HCT116 (cell line): ENCODE data around the gene NPNT. TPM values are rescaled to one million over a fixed set of nuclear protein-coding genes. Genes with fewer than 3 reads are reported as not detected.

Source experiments
- ATAC-seq: fragments of 200-7000 bp; cut with Tn5 transposase; 2 replicates; pipeline ENCODE4 v1.9.1; 2020; ENCODE audit warnings: mild to moderate bottlenecking, moderate library complexity
- BruUV-seq: library from RNA; stranded (reverse); fragments of 400-500 nt; replicated peaks from 2 replicates; lab custom pipeline; 2021; lab: Mats Ljungman, UMichigan
- CTCF ChIA-PET: fragments of 300-600 bp; sonication (Branson Sonifier 250); formaldehyde crosslinking; loops from one replicate; lab custom pipeline; 2021; ENCODE audit warnings: antibody characterized with exemption; lab: Charles Lee
- POLR2A ChIA-PET: fragments of 300-600, 350-600 bp; sonication (Branson Sonifier 250); formaldehyde crosslinking; loops from one replicate; lab custom pipeline; 2021; ENCODE audit warnings: antibody characterized with exemption; lab: Charles Lee
- RAD21 ChIA-PET, 2 experiments: fragments of 300-600 bp; sonication (Branson Sonifier 250); formaldehyde crosslinking; loops; one replicate each; lab custom pipeline; 2023; ENCODE audit warnings: low total read pairs in 2 of 2; ENCODE audit not compliant: uncharacterized antibody in 2 of 2, unreplicated experiment in 2 of 2, low non-redundant PET in 1 of 2; lab: Charles Lee
- DNase-seq: peaks from one replicate; pipeline ENCODE4 v3.0.0-alpha.2; 2010; ENCODE audit warnings: low read depth, low spot score
- H2AFZ ChIP-seq: fragments of 200-600 bp; shearing (Covaris generic), sonication (generic); 2 replicates; pipeline ENCODE4 v1.6.1; 2017; ENCODE audit warnings: low read depth, mixed run types, mixed read lengths, antibody characterized with exemption, low read length; ENCODE audit not compliant: poor library complexity, severe bottlenecking
- H3K27ac ChIP-seq: 2 replicates; pipeline ENCODE4 v1.5.1; 2012; ENCODE audit warnings: low read depth, low read length
- H3K27me3 ChIP-seq: fragments of 200-600 bp; sonication (generic); 2 replicates; pipeline ENCODE4 v1.6.1; 2016; ENCODE audit warnings: mixed run types, low read length, mixed read lengths; ENCODE audit not compliant: insufficient read depth
- H3K36me3 ChIP-seq, 2 experiments: fragments of 200-500 bp in 1 of 2; fragments of 200-600 bp in 1 of 2; sonication (Bioruptor generic) in 1 of 2; sonication (generic) in 1 of 2; 2 replicates each; pipeline versions ENCODE4 v1.5.1 to v1.6.1; 2014 to 2016; ENCODE audit warnings: low read length in 2 of 2, inconsistent platforms in 1 of 2, mixed read lengths in 1 of 2, mixed run types in 1 of 2; ENCODE audit not compliant: insufficient read depth in 2 of 2, control insufficient read depth in 1 of 2
- H3K4me1 ChIP-seq, 2 experiments: fragments of 200-600 bp in 1 of 2; sonication (generic) in 1 of 2; 2 replicates each; pipeline versions ENCODE4 v1.5.1 to v1.6.1; 2012 to 2017; ENCODE audit warnings: low read length in 2 of 2, inconsistent platforms in 1 of 2, mild to moderate bottlenecking in 1 of 2, mixed read lengths in 1 of 2, mixed run types in 1 of 2, moderate library complexity in 1 of 2; ENCODE audit not compliant: insufficient read depth in 2 of 2, control insufficient read depth in 1 of 2
- H3K4me2 ChIP-seq: fragments of 200-600 bp; sonication (generic); 2 replicates; pipeline ENCODE4 v1.6.1; 2017; ENCODE audit warnings: mixed run types, low read length, mixed read lengths
- H3K4me3 ChIP-seq, 2 experiments: fragments of 200-600 bp in 1 of 2; sonication (generic) in 1 of 2; replicated peaks in 1 of 2; 2 replicates each; pipeline ENCODE4 v1.5.1; 2011 to 2016; ENCODE audit warnings: low read length in 2 of 2, control low read depth in 1 of 2, low read depth in 1 of 2, mild to moderate bottlenecking in 1 of 2, mixed read lengths in 1 of 2, mixed run types in 1 of 2
- H3K79me2 ChIP-seq: fragments of 200-600 bp; sonication (generic); 2 replicates; pipeline ENCODE4 v1.6.1; 2017; ENCODE audit warnings: mild to moderate bottlenecking, mixed run types, low read length, moderate library complexity, mixed read lengths; ENCODE audit not compliant: insufficient read depth
- H3K9ac ChIP-seq: fragments of 200-600 bp; sonication (generic); 2 replicates; pipeline ENCODE4 v1.6.1; 2016; ENCODE audit warnings: low read length, mixed read lengths
- H3K9me2 ChIP-seq: fragments of 200-600 bp; sonication (generic), shearing (Covaris generic); 2 replicates; pipeline ENCODE4 v1.6.1; 2017; ENCODE audit warnings: mixed run types, mild to moderate bottlenecking, moderate library complexity; ENCODE audit not compliant: insufficient read depth
- H3K9me3 ChIP-seq, 2 experiments: fragments of 200-500 bp in 1 of 2; fragments of 200-600 bp in 1 of 2; sonication (Bioruptor generic) in 1 of 2; sonication (generic) in 1 of 2; 2 replicates each; pipeline ENCODE4 v1.6.1; 2014 to 2017; ENCODE audit warnings: low read length in 2 of 2, mixed read lengths in 2 of 2, inconsistent platforms in 1 of 2, low read depth in 1 of 2, mild to moderate bottlenecking in 1 of 2, mixed run types in 1 of 2, moderate library complexity in 1 of 2; ENCODE audit not compliant: control insufficient read depth in 1 of 2, insufficient read depth in 1 of 2
- H4K20me1 ChIP-seq: fragments of 200-600 bp; sonication (generic), shearing (Covaris generic); 2 replicates; pipeline ENCODE4 v1.6.1; 2017; ENCODE audit warnings: mixed run types, mild to moderate bottlenecking, moderate library complexity; ENCODE audit not compliant: insufficient read depth
- CBX3 ChIP-seq: IDR thresholded peaks from 2 replicates; pipeline ENCODE4 v1.6.1; 2012; ENCODE audit warnings: low read depth
- EGR1 ChIP-seq: IDR thresholded peaks from 2 replicates; pipeline ENCODE4 v1.6.1; 2012; ENCODE audit warnings: low read depth
- EZH2 ChIP-seq: fragments of 200-600 bp; sonication (generic); IDR thresholded peaks from 2 replicates; pipeline ENCODE4 v1.6.1; 2017; ENCODE audit warnings: antibody characterized with exemption, mixed run types
- EZH2phosphoT487 ChIP-seq: fragments of 200-600 bp; IDR thresholded peaks from 2 replicates; pipeline ENCODE4 v1.6.1; 2018; ENCODE audit warnings: antibody characterized with exemption, borderline replicate concordance
- FOSL1 ChIP-seq: IDR thresholded peaks from 2 replicates; pipeline ENCODE4 v1.6.1; 2012; ENCODE audit warnings: low read depth
- JUND ChIP-seq: IDR thresholded peaks from 2 replicates; pipeline ENCODE4 v1.6.1; 2012
- RAD21 ChIP-seq: IDR thresholded peaks from 2 replicates; pipeline ENCODE4 v1.6.1; 2012; ENCODE audit warnings: low read depth, mild to moderate bottlenecking
- SIN3A ChIP-seq: IDR thresholded peaks from 2 replicates; pipeline ENCODE4 v1.6.1; 2012; ENCODE audit warnings: low read depth
- SP1 ChIP-seq: IDR thresholded peaks from 2 replicates; pipeline ENCODE4 v1.6.1; 2012; ENCODE audit warnings: low read depth
- TCF7L2 ChIP-seq: IDR thresholded peaks from 2 replicates; pipeline ENCODE4 v1.7.0; 2011; ENCODE audit warnings: borderline replicate concordance, inconsistent platforms; ENCODE audit not compliant: insufficient read depth, insufficient read length; ENCODE audit errors: extremely low read depth
- ZFX ChIP-seq: fragments of 450-650 bp; IDR thresholded peaks from 2 replicates; pipeline ENCODE4 v1.6.1; 2017
- ZNF274 ChIP-seq: fragments of 200-500 bp; sonication (Bioruptor generic); IDR thresholded peaks from 2 replicates; pipeline ENCODE4 v1.6.1; 2014; ENCODE audit warnings: mild to moderate bottlenecking, low read depth, low read length, inconsistent platforms
- intact Hi-C: fragments of 100-400 bp; cut with micrococcal nuclease; formaldehyde crosslinking; loops from 2 replicates; pipeline ENCODE4 v1.10.0; 2022
- total RNA-seq: library from RNA; stranded (reverse); gene quantifications from one replicate; pipeline ENCODE4 v1.2.1, GENCODE V29; 2021; ENCODE audit not compliant: unreplicated experiment
- TF ChIP-seq, protein P1 (sequence below), 3 experiments: fragments of 200-600 bp in 1 of 3; sonication (generic) in 1 of 3; IDR thresholded peaks in 2 of 3; conservative IDR thresholded peaks in 1 of 3; 2 replicates each; pipeline ENCODE4 v1.5.1; 2012 to 2017; ENCODE audit warnings: low read depth in 2 of 3, low read length in 2 of 3, antibody characterized with exemption in 1 of 3, borderline replicate concordance in 1 of 3, control low read depth in 1 of 3, mild to moderate bottlenecking in 1 of 3, mixed read lengths in 1 of 3, mixed run types in 1 of 3, moderate library complexity in 1 of 3; ENCODE audit not compliant: insufficient read depth in 1 of 3
- TF ChIP-seq, protein P2 (sequence below): IDR thresholded peaks from 2 replicates; pipeline ENCODE4 v1.6.1; 2012
- TF ChIP-seq, protein P3 (sequence below): IDR thresholded peaks from 2 replicates; pipeline ENCODE4 v1.6.1; 2011; ENCODE audit warnings: mild to moderate bottlenecking, low read length, moderate library complexity; ENCODE audit not compliant: insufficient replicate concordance; ENCODE audit errors: extremely low read depth

NPNT gene
- total RNA-seq, 1 experiment from 2014 or later = 15.8 TPM

DNA sequence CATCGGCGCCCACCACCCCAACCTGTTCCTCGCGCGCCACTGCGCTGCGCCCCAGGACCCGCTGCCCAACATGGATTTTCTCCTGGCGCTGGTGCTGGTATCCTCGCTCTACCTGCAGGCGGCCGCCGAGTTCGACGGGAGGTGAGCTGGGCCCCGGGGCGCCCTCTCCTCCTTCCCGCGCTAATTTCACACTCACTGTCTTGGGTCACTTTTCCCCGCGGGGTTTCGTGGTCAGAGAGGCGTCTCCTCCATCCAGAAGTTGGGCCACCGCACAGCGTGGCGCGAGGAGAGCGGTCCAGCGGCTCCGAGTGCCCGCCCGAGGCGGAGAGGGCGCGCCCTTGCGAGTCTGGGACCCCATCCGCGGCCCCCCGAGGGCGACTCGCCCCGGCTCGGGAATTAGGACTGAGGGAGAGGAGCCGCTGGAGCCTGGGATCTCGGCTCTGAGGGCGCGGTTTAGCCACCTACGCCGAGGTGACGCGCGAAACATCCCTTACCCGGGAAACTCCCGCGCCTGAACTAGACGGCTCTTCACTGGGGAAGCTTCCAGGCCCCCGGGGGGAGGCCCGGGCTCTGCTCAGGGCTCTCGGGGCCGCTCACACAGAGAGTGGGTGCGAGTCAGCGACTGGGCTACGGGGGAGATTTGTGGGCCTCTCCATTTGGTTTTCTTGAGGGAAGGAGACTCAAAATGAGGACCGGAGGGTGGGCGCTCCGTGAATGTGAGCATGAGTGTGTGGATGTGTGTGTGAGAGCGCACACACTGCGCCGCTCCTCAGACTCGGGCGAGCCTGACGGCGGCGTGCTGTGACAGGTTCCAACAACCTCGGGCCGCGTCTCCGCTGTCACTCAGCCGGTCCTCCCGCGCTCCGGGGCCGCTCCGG, 551 bp downstream of the NPNT start:
- Histone ChIP-seq H3K9ac (peak overlapping the region; percentile 61), H3K79me2 (no peaks in the 10 kb centered on the region), H3K27me3 (no peaks in the 10 kb centered on the region), H3K36me3 (no peaks in the 10 kb centered on the region), H3K4me3 (peak overlapping the region; percentile 54 to 69), H3K27ac (peak overlapping the region; percentile 39; the same call in 1 of the 2 replicates), H3K9me3 (no peaks in the 10 kb centered on the region), H4K20me1 (no peaks in the 10 kb centered on the region), H3K9me2 (no peaks in the 10 kb centered on the region), H3K4me2 (peak overlapping the region; percentile 94), H3K4me1 (peaks cover 0 to 20% of the 10 kb centered on the region in 2 experiments; a peak in 2 of 4 replicates), H2AFZ (no peak overlapping the region)
- RAD21 ChIA-PET = no interaction called here
- DNase-seq = no peak
- CTCF ChIA-PET = no interaction called here
- POLR2A ChIA-PET = no interaction called here
- BruUV-seq = no TSS peak
- TF ChIP-seq, protein P1, sequence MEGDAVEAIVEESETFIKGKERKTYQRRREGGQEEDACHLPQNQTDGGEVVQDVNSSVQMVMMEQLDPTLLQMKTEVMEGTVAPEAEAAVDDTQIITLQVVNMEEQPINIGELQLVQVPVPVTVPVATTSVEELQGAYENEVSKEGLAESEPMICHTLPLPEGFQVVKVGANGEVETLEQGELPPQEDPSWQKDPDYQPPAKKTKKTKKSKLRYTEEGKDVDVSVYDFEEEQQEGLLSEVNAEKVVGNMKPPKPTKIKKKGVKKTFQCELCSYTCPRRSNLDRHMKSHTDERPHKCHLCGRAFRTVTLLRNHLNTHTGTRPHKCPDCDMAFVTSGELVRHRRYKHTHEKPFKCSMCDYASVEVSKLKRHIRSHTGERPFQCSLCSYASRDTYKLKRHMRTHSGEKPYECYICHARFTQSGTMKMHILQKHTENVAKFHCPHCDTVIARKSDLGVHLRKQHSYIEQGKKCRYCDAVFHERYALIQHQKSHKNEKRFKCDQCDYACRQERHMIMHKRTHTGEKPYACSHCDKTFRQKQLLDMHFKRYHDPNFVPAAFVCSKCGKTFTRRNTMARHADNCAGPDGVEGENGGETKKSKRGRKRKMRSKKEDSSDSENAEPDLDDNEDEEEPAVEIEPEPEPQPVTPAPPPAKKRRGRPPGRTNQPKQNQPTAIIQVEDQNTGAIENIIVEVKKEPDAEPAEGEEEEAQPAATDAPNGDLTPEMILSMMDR (IDR thresholded peaks at IDR 0.05 in 2 of 3, conservative IDR thresholded peaks at IDR 0.05 in 1 of 3; ENCODE audit: borderline replicate concordance in 1 of 3, insufficient read depth in 1 of 3, low read depth in 2 of 3, low read length in 2 of 3) = 0 out of 6 replicates have a peak, but pooled peaks of 1 of the 3 experiments have one; percentile 1
- TF ChIP-seq EGR1 (no peak), ZNF274 (no peak)
- intact Hi-C loops = no loop called here
- peak; percentile 68 for ATAC-seq

DNA sequence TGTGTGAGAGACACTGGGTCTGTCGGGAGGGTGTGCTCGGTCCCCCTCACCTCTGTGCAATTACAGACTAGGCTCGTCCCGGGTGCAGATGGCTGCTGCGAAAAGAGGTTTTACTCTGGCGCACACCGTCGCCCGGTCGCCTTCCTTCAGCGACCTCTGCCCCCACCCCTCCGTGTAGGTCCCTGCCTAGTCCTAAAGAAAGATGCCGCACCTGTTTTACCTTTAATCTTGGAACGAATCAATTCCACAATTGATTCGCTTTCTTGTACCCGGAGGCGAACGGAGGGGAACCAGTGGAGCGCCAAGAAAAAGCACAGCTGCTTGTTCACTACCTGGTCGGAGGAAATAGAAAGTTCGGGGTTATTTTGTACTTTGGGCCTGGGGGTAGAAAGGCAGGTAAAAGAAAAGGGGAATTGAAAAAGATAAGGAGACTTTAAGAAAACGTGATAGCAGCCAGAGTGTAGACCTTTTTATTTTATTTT, 1.2 kb downstream of the NPNT start:
- no peak for TF ChIP-seq FOSL1
- no peak for TF ChIP-seq JUND
- TF ChIP-seq ZNF274 = no peak
- no peak for TF ChIP-seq ZFX
- TF ChIP-seq SP1 = no peak
- TF ChIP-seq EZH2 = no peak
- TF ChIP-seq, protein P2, sequence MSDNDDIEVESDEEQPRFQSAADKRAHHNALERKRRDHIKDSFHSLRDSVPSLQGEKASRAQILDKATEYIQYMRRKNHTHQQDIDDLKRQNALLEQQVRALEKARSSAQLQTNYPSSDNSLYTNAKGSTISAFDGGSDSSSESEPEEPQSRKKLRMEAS = no peak
- no peak for TF ChIP-seq CBX3
- no peak for TF ChIP-seq EZH2phosphoT487
- TF ChIP-seq, protein P3, sequence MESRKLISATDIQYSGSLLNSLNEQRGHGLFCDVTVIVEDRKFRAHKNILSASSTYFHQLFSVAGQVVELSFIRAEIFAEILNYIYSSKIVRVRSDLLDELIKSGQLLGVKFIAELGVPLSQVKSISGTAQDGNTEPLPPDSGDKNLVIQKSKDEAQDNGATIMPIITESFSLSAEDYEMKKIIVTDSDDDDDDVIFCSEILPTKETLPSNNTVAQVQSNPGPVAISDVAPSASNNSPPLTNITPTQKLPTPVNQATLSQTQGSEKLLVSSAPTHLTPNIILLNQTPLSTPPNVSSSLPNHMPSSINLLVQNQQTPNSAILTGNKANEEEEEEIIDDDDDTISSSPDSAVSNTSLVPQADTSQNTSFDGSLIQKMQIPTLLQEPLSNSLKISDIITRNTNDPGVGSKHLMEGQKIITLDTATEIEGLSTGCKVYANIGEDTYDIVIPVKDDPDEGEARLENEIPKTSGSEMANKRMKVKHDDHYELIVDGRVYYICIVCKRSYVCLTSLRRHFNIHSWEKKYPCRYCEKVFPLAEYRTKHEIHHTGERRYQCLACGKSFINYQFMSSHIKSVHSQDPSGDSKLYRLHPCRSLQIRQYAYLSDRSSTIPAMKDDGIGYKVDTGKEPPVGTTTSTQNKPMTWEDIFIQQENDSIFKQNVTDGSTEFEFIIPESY = no peak
- no peak for TF ChIP-seq TCF7L2
- TF ChIP-seq RAD21 = no peak
- TF ChIP-seq EGR1 = no peak
- no peak for TF ChIP-seq SIN3A
- RAD21 ChIA-PET = no interaction called here
- ATAC-seq (no peak), DNase-seq (no peak)
- H3K9me2 ChIP-seq = no peaks in the 10 kb centered on the region
- H4K20me1 ChIP-seq = no peaks in the 10 kb centered on the region
- peaks cover 0 to 20% of the 10 kb centered on the region in 2 experiments; a peak in 2 of 4 replicates for H3K4me1 ChIP-seq
- no peaks in the 10 kb centered on the region for H3K27me3 ChIP-seq
- H3K27ac ChIP-seq = no peak overlapping the region
- POLR2A ChIA-PET = no interaction called here
- H3K36me3 ChIP-seq = no peaks in the 10 kb centered on the region
- CTCF ChIA-PET = interaction anchor here (0.7 kb wide), 1 partner anchor 12 kb away, joined by 3 read pairs; no protein-coding TSS in a partner anchor
- intact Hi-C loops = no loop called here
- H3K9me3 ChIP-seq = no peaks in the 10 kb centered on the region
- BruUV-seq = no TSS peak
- peak overlapping the region; percentile 94 for H3K4me2 ChIP-seq
- peak overlapping the region; percentile 54 to 69; a peak in 3 of 4 replicates for H3K4me3 ChIP-seq
- H3K79me2 ChIP-seq = no peaks in the 10 kb centered on the region
- H3K9ac ChIP-seq = peak overlapping the region; percentile 61
- H2AFZ ChIP-seq = no peak overlapping the region
